GM19025 (cell line): Measurements from ENCODE around the gene PDE9A.

Experiments used
- ATAC-seq: cut with Tn5 transposase; IDR thresholded peaks from one replicate; pipeline ENCODE4 v1.9.1; 2021; ENCODE audit warnings: mild to moderate bottlenecking, low read depth, moderate library complexity; ENCODE audit not compliant: unreplicated experiment

The PDE9A gene

GRCh38 chr21:42641311-42642218 is 11.9 kb upstream of the PDE9A start:
- no peak for ATAC-seq

GRCh38 chr21:42642219-42642745 is 11.1 kb upstream of the PDE9A start:
- ATAC-seq = no peak

- no peak for ATAC-seq
These were observed 8.9 kb upstream of the PDE9A start for GRCh38 chr21:42644223-42645208.

DNA sequence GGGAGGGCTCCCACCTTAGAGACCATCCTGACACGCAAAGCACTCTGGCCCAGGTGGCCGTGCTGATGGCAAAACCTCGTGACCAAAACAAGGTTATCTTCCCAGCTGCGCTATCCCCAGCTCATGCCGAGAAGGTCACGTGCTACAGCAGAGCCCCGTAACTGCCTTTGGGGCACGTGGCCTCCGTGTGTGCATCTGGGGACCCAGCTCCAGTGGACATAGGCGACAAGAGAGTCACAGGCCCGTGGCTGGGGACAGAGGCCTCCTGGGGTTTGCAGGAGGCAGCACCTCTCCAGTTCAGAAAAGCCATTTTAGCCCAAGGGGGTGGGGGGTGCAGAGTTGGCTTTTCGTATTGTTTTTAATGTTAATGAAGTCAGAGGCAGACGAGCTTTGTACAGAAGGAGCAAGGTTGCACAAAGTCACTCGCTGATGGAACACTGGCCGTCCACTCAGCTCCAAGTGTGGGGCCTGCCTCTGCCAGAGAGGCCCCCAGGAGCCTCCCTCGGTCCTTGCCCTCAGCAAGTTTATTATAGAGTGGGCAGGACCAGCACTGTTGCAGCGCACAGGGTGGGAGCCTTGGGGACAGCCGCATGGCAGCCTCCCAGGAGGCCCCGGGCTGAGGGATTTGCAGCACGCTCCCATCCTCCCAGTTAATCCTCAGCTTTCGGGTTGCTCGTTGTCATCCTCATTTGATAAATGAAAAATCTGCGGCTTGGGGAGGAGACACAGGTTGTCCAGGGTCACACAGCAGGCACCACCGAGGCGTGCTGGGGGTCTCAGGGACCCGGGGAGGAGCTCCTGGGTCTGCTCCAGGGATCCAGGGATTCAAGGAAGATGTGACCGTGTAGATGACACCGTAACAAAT is 8.0 kb upstream of the PDE9A start:
- no peak for ATAC-seq

DNA sequence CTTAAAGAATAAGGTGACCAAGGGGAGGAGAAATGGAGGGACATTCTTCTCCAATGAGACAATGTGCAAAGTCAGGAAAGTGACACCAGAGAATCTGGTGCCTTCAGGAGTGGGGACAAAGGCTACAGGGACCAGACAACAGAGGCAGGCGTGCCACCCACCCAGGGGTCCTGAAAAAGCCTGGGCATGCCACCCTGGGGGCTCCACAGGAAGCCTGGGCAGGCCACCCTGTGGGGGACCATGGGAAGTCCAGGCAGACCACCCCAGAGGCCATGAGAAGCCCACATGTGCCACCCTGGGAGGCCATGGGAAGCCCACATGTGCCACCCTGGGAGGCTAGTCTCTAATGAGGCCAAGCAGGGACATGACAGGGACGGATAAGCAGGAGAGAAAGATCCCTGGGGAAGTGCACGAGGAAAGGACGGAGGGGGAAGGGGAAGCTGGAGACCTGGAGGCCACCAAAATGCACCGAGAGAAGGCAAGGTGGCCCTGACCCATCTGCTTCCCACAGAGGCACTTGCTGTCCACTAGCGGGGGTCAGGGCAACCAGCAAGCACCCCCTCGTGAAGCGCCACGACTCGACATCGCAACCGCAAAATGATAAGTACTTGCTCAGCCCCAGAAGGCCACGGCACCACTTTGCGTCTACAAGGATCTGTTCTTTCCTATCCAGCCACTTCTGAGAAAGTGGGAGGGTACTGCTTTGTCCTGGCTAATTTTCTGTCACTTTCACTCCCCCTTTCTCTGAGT is 7.2 kb upstream of the PDE9A start:
- no peak for ATAC-seq

DNA sequence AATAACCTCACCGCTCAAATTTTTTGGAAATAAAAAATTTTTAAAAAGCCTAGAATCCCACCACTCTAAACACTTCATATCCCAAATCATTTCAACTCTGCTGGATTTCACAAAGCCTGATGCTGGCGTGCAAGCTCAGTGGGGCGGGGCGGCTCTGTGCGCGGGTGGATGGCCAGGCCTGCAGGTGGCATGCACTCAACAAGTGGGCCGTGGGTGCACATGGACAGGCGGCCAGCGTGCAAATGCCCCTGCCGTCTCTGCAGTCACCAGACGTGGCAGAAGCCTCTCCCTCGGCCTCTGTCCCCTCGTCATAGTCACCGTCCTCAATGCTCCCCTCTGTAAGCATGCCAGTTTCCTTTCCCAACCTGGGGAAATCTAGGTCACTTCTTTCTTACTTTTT is 6.6 kb upstream of the PDE9A start:
- no peak for ATAC-seq

GRCh38 chr21:42648606-42649005 is 4.8 kb upstream of the PDE9A start:
- no peak for ATAC-seq

DNA sequence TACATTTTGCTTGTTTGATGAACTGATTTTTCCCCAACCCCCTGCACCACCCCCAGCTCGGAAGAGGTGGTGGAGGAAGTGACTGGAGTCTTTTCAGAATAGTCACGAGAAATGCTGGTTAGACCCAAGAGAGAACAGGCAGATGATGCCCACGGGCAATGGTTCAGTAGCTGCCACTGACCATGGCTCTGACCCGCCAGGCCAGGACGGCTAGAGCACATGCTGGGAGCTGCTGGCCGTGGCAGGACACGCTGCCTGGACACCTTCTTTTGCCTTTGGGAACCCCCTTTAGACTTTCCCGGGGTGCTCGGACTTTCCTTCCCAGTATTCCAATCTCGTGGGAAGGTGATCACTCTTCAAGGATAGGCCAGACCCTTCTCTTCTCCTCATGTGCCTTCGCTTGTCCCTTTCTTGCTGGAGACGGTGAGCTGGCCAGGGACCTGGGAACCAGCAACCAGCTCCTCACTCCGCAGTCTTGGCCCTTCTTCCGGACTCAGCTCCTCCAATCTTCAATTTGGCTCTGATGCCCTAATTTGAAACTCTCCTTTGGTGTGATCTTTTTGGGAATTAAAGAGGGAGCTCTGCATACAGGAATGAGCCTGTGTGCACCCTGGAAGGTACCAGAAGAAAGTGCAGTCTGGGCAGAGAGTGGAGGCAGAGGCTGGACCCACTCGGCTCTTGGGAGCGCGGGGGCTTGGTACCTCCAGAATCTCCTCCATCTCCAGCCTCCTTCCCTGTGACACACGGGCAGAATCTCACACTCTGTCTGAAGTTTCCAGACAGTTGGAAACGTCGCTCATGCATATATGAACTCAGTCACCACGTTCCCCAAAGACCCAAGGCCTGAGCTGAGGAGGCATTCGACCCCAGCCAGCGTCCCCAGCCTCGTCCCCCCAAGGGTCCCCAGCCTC is 4.0 kb upstream of the PDE9A start:
- ATAC-seq = no peak

- no peak for ATAC-seq
These were observed 3.4 kb upstream of the PDE9A start for GRCh38 chr21:42650033-42650370.

- ATAC-seq = no peak
These were observed 2.7 kb upstream of the PDE9A start for GRCh38 chr21:42650441-42651421.

- ATAC-seq = no peak
These were observed 1.7 kb upstream of the PDE9A start for GRCh38 chr21:42651515-42652401.

GRCh38 chr21:42652527-42653230 is 742 bp upstream of the PDE9A start:
- no peak for ATAC-seq

DNA sequence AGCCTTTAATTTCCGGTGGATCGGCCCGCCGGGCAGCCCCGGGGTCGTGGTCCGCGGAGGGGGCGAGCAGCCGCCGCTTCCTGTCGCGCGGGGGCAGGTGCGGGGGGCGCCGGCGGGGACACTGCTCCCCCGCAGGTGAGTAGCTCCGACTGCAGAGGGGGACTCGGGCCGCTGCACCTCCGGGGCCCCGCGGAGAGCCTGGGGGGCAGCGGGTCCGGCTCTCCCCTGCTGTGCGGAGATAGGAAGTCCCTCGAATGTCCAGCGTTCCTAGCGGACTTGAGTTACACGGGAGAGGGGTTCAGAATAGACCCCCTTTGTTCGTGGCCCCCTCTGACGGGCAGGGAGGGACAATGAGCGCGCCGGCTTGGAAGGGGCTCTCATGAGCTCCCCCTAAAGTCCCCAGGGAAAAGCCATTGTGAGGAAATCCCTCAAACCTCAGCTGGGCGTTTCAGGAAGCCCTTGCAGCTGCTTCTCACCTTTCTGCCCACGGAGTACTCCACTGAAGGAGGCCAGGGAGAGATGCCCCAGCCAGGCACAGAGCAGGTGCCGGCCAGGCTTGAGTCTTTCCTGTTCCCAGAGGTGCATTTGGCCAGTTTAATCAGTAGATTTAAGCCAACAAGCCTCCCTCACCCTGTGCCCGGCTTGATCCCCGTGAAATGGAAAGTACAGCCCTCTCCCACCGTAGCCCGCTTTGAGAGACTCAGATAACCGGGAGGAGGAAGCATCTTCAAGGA is 925 bp downstream of the PDE9A start:
- ATAC-seq = no peak

GRCh38 chr21:42654913-42655795 is 1.7 kb downstream of the PDE9A start:
- ATAC-seq = no peak
